Central memory CD4-positive, alpha-beta T cell (primary cell): Measurements from ENCODE around the gene IRF2BP1.

Experiments
- DNase-seq: peaks from one replicate; pipeline ENCODE4 v3.0.0; 2022

The IRF2BP1 gene

DNA sequence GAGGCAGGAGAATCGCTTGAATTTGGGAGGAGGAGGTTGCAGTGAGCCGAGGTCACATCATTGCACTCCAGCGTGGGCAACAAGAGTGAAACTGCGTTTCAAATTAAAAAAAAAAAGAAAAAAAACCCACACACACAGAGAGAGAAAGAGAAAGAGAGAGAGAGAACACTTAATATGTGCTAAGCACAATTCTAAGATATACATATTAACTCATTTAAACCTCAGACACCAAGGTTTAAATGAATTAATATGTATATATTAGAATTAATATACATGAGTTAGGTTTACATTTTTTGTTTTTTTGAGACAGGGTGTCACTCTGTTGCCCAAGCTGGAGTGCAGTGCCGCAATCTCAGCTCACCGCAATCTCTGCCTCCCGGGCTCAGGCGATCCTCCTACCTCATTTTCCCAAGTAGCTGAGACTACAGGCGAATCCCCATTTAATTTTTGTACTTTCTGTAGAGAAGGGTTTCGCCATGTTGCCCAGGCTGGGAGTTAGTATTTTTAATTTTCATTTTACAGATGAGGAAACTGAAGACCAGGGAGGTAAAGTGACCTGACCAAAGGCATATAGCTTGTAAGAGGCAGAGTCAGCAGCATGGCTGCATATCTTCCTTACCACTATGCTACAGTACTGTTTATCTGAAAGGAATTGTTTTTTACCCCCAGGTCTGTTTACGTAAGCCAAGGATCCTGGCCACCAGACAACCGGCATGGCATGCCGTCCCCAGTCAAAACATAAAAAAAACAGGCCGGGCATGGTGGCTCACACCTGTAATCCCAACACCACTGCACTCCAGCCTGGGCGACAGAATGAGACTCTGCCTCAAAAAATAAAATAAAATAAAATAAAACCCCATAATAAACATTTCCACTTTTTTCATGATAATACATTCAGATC lies 25.3 kb downstream of the IRF2BP1 start:
- no peak for DNase-seq

DNA sequence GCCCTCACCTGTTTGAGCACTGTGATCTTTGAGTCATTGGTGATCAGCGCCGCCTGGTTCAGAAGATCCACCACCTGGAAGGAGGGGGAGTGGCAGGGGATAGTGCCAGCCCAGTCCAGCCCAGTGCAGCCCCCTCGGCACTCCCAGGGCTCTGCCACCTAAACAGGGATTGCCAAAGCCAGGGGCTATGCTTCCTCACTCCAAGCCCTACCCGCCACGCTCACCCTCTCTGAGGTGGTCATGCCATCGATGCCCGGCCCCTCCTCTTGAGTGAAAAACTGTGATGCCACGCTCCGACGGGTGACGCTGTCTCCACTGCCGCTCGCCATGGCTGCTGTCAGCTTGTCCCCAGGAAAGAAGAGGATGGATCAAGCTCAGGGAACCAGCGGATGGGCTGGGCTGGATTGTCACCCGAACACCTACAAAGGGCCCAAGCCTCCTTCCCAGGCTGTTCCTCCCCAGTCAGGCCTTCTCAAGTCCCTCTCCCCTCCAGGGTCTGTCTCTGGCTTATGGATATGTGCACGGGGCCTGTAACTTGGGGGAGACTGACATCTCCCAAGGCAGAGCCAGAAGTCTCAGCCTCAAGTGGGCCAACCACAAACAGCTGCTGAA lies 31.7 kb downstream of the IRF2BP1 start:
- no peak for DNase-seq

DNA sequence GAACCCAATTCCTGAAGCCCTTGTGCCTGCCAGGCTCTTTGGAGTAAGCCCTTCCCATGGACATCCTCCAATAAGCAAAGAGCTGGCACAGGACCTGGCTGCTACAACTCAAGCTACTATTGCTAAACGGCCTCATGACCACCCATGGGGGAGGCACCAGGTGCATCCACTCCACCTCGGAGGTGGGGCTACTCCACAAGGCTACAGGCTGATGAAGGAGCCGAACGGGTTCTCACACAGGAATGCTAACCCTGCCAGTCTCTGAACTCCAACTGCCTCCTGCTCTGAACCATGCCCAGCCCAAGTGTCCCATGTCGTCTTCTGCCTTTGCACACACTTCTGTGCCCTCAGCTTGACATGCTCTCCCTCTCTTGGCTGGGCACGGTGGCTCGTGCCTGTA lies 33.0 kb downstream of the IRF2BP1 start:
- no peak for DNase-seq

DNA sequence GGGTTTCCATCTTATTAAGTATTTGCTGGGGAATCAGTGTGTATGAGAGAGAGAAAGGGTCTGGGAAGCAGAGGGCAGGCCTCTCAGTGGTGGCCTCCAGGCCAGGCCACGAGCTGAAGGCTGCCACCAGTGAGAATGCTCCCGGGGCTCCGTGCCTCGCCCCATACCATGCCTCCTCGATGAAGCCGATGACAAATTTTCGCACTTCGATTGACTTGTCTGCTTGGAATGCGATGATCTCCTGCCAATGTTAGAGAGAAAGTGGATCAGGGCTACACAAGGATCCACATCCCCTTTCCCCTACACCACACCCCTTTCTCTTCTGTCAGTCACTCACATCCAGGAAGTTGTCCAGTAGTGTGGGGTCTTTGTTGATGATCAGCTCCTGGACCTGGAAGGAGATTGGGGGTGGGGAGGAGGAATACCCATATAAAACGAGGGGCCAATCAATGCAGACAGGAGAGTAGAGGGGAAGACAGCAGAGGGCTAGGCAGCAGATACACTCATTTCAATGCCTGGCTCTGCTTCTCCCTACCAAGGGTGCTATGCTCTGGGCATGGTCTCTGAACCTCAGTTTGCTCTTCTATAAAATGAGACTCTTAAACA lies 33.7 kb downstream of the IRF2BP1 start:
- DNase-seq: no peak

DNA sequence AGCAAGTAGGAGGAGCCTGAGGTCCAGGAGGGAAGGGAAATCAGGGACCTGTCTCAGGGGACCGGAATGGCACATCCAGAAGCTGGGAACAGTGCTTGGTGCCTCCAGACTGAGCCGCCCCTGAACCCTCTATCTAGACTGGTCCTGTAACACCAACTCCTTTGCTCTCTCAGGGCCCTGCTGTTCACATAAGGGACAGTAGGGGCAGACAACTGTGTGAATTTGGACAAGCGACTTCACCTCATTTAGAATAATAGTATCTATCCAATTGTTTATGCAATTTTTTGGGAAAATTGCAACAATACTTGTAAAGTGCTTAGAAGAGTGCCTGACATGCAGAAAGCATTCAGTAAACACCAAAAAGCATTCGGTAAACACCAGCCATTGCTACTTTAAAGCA lies 37.0 kb downstream of the IRF2BP1 start:
- no peak for DNase-seq

DNA sequence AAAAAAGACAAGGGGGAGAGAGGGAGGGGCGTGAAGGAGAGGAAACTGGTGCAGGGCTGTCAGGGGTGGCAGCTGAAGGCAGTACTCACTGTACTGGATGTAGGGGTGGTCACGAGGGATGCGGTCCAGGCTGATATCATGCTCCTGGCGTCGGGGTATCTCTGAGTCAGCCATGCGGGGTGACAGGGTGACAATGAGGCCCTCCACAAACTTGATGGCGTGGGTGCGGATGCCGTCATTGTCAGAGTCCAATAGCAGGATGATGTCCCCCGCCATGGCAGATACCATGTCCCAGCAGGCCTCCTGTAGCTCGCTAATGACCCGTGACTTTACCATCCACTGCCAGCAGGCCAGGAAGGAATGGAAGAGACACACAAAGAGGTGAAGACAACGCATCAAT lies 38.3 kb downstream of the IRF2BP1 start:
- no peak for DNase-seq

DNA sequence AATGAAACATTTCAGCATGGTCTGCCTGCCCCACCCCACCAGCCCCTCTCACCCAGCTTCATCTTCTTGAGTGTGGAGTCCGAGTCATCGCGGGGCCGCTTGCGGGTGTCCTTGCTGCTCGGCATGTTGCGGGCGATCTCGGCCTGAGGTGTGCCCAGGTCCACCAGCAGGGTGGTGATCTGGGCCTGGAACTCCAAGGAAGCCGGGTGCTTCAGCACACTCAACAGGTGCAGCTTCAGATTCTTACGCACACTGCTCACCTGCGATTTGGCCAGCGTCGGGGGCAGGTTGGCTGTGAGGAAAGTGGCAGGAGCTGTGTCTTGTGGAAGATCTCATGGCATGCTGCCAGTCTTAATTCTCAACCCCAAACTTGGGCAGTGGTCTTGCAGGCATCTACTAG lies 43.7 kb downstream of the IRF2BP1 start:
- no peak for DNase-seq

DNA sequence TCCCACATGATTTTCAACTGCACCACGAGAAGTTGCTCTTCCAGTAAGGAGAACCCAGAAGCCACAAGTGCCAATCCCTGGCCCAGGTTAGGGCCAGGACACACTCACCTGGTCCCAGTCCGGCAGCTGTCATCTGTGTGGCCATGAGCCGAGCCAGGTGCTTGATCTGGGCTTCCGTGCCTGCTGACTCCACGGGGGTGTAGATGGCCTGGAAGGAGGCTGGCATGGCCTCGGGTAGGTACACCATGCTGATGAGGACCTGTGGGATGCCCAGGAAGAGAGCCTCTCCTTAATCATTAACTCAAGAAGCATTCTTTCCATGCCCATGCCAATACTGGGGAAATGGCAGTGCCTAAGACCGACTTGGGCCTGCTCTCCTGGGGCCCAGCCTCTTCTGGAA lies 51.0 kb downstream of the IRF2BP1 start:
- no peak for DNase-seq
